ENCODE measurements around the gene GYS1. TPM values are rescaled to one million over a fixed set of nuclear protein-coding genes. Genes with fewer than 3 reads are reported as not detected.
A peak's percentile ranks its signal among the peaks of the same experiment; 100 is the strongest.

Gene GYS1
- total RNA-seq, 1 experiment from 2014 or later: 38.6 TPM

DNA sequence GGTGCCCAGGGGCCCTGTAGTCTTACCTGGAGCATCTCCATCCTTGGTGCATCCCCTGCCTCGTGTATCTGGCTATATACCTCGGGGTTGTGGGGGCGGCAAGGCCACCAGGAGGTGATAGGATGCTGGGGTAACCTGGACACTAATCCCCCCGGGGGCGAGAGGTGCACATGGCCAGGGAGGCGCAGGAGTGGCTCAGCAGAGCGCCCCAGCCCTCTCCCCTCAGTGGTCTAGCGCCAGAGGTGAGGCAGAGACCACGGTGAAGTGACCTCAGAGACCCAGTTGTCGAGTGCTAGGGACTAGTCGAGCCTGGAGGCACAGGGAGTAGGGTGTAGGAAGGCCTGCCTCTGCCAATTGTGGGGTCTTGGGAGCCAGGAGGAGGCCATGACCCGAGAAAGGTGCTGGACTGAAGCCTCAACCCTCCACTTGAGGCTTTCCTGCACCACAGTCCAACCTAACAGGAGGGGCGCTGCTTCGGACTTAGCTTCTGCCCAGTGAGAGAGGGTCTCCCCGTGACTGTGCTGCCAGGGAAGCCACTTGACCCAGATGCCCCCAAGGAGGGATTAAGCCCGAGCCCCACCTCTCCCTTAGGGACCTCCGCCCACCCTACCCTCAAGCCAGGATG is 24.0 kb upstream of the GYS1 start, which contains the start of gene LHB:
Gene LHB, minus strand, starts transcription at position 51 of the 625 bp plus-strand sequence. Its CDS starts 10 bp downstream, at position 41.
- no peaks in the 10 kb centered on the region for H3K9me3 ChIP-seq (ENCODE audit: low read length)
- H3K4me1 ChIP-seq (ENCODE audit: insufficient read depth, low read length): peaks cover 10% of the 10 kb centered on the region; the same call in 1 of the 2 replicates
- peak within 1 kb of the TSS; percentile 77 for H3K4me2 ChIP-seq (ENCODE audit: low read length)
- H3K27me3 ChIP-seq (ENCODE audit: low read length): no peaks in the 10 kb centered on the region
- POLR2A ChIA-PET (ENCODE audit: unreplicated experiment): interaction anchor here (0.6 kb wide), 1 partner anchor 24 kb away, joined by 7 read pairs; no protein-coding TSS in a partner anchor
- H3F3A ChIP-seq (ENCODE audit: low read length, unreplicated experiment): no peaks in the 10 kb centered on the region
- no peaks in the 10 kb centered on the region for H4K20me1 ChIP-seq (ENCODE audit: low read length)
- intact Hi-C loops (cut with micrococcal nuclease): no loop called here
- H3K9ac ChIP-seq (ENCODE audit: low read length): peak within 1 kb of the TSS; percentile 35
- DNase-seq (no peak), ATAC-seq (peak; percentile 3)
- peak within 1 kb of the TSS; percentile 46 for H2AFZ ChIP-seq (ENCODE audit: low read length)
- no peaks in the 10 kb centered on the region for H3K79me2 ChIP-seq (ENCODE audit: low read length)
- H3K36me3 ChIP-seq (ENCODE audit: low read depth, low read length): no peaks in the 10 kb centered on the region
- H3K4me3 ChIP-seq (ENCODE audit: low read length): peak within 1 kb of the TSS; percentile 60
- no peak within 1 kb of the TSS for H3K27ac ChIP-seq (ENCODE audit: low read length)
- TF ChIP-seq EZH2phosphoT487 (IDR thresholded peaks at IDR 0.05; ENCODE audit: borderline replicate concordance, low read length) (no peak), EZH2 (IDR thresholded peaks at IDR 0.05; ENCODE audit: low read length, unreplicated experiment) (no peak)
- TF ChIP-seq, protein P1, sequence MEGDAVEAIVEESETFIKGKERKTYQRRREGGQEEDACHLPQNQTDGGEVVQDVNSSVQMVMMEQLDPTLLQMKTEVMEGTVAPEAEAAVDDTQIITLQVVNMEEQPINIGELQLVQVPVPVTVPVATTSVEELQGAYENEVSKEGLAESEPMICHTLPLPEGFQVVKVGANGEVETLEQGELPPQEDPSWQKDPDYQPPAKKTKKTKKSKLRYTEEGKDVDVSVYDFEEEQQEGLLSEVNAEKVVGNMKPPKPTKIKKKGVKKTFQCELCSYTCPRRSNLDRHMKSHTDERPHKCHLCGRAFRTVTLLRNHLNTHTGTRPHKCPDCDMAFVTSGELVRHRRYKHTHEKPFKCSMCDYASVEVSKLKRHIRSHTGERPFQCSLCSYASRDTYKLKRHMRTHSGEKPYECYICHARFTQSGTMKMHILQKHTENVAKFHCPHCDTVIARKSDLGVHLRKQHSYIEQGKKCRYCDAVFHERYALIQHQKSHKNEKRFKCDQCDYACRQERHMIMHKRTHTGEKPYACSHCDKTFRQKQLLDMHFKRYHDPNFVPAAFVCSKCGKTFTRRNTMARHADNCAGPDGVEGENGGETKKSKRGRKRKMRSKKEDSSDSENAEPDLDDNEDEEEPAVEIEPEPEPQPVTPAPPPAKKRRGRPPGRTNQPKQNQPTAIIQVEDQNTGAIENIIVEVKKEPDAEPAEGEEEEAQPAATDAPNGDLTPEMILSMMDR (conservative IDR thresholded peaks at IDR 0.05; ENCODE audit: low read depth, low read length): no peak
- CTCF ChIA-PET: interaction anchor here (0.5 to 1.1 kb wide), 4 partner anchors 24 to 145 kb away, joined by 3 to 9 read pairs (median 4); partner anchors contain the start of genes GYS1 and RUVBL2
- no peaks in the 10 kb centered on the region for H3K9me2 ChIP-seq (replicated peaks; ENCODE audit: low read length)
- TSS peak; percentile 28 for BruUV-seq (replicated peaks)

DNA sequence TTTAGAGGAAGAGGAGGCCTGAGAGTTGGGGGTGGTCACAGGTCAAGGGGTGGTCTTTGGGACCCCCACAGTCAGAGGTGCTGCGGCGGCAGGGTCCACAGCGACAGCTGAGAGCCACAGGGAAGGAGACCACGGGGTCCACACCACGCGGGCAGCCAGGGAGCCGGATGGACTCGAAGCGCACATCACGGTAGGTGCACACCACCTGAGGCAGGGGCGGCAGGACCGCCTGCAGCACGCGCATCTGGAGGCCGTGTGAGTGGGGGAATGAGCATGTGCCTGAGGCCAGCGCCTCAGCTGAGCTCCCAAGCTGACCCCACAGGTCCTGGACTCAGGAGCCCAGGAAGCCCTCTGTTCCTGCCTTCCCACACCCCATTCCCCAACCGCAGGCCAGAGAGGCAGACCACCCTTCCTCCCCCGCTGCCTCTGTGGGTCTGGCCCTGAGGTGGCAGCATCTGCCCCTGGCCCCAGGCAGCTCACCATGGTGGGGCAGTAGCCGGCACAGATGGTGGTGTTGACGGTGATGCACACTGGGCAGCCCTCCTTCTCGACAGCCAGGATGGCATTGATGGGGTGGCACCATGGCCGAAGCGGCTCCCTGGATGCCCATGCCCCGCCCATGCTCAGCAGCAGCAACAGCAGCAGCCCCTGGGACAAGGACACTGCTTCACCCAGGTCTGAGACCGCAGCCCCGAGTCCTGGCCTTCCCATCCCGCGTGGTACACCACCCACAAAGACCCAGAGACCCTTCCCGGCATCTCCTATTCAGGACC is 23.1 kb upstream of the GYS1 start:
- no peak overlapping the region for H3K27ac ChIP-seq (ENCODE audit: low read length)
- no peaks in the 10 kb centered on the region for H3K27me3 ChIP-seq (ENCODE audit: low read length)
- H3K4me1 ChIP-seq (ENCODE audit: insufficient read depth, low read length): peaks cover 10% of the 10 kb centered on the region; the same call in 1 of the 2 replicates
- intact Hi-C loops (cut with micrococcal nuclease): no loop called here
- no peak overlapping the region for H3K9ac ChIP-seq (ENCODE audit: low read length)
- POLR2A ChIA-PET (ENCODE audit: unreplicated experiment): no interaction called here
- no peak overlapping the region for H2AFZ ChIP-seq (ENCODE audit: low read length)
- CTCF ChIA-PET: interaction anchor here (0.6 kb wide), 1 partner anchor 58 kb away, joined by 4 read pairs; no protein-coding TSS in a partner anchor
- H3K9me3 ChIP-seq (ENCODE audit: low read length): no peaks in the 10 kb centered on the region
- H3K9me2 ChIP-seq (replicated peaks; ENCODE audit: low read length): no peaks in the 10 kb centered on the region
- ATAC-seq (no peak), DNase-seq (no peak)
- H3F3A ChIP-seq (ENCODE audit: low read length, unreplicated experiment): no peaks in the 10 kb centered on the region
- H3K79me2 ChIP-seq (ENCODE audit: low read length): no peaks in the 10 kb centered on the region
- H3K4me3 ChIP-seq (ENCODE audit: low read length): no peak overlapping the region
- BruUV-seq (replicated peaks): no TSS peak
- H3K4me2 ChIP-seq (ENCODE audit: low read length): no peak overlapping the region
- H3K36me3 ChIP-seq (ENCODE audit: low read depth, low read length): no peaks in the 10 kb centered on the region
- TF ChIP-seq EZH2 (IDR thresholded peaks at IDR 0.05; ENCODE audit: low read length, unreplicated experiment): no peak
- TF ChIP-seq, protein P1 (conservative IDR thresholded peaks at IDR 0.05; ENCODE audit: low read depth, low read length): no peak
- TF ChIP-seq EZH2phosphoT487 (IDR thresholded peaks at IDR 0.05; ENCODE audit: borderline replicate concordance, low read length): no peak
- no peaks in the 10 kb centered on the region for H4K20me1 ChIP-seq (ENCODE audit: low read length)

All from PC-3 (cell line).